ENCODE measurements around the gene PHC1.
"Not testable (repeated sequence)": the region's sequence is repeated elsewhere in the genome, so short reads cannot be mapped to it uniquely, and the experiment has no call there.

Gene PHC1

DNA sequence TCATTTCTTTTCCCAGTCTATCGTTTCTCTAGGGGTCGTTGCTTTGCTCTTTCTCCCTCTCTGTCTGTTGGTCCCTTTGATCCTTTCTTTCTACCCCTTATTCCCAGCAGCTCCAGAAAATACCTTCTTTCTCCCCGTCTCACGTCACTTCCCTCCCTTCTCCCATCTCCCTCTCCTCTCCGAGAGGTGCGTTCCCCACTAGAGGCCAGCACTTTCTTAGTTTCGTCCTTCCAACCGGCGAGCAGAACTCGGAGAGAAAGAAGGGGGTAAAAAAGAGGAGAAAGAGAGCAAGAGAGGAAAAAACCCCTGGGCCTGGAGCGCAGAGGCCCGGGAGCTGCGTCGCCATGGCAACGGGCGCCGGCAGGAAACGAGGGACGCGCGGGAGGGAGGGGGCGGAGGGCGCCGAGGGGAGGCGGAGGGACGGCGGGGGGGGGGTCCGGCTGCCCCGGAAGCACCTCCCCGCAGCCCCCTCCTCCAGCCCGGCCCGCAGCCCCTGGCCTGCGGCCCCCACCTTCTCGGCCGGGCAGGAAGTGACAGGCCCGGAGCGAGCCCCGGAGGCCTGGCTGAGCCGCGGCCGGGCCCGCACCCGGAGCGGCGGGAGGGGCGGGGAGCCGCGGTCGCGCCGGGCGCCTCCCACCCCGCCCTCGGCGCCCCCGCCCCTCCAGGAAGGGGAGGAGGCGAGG, at the start of gene PHC1:
Gene PHC1, plus strand, starts transcription at position 477 of the 683 bp plus-strand sequence. CDS start 3,169 bp downstream, outside the sequence.
- not testable (repeated sequence) for H3K27me3 Mint-ChIP-seq; H3K36me3 Mint-ChIP-seq (ENCODE audit: low read depth); H3K9me3 Mint-ChIP-seq
- H3K4me3 Mint-ChIP-seq: peak within 1 kb of the TSS; percentile 84
- peak within 1 kb of the TSS; percentile 90 for H3K27ac Mint-ChIP-seq
- peak; percentile 83 for DNase-seq
- H3K4me1 Mint-ChIP-seq (ENCODE audit: low read depth): peaks cover 14% of the 10 kb centered on the region

DNA sequence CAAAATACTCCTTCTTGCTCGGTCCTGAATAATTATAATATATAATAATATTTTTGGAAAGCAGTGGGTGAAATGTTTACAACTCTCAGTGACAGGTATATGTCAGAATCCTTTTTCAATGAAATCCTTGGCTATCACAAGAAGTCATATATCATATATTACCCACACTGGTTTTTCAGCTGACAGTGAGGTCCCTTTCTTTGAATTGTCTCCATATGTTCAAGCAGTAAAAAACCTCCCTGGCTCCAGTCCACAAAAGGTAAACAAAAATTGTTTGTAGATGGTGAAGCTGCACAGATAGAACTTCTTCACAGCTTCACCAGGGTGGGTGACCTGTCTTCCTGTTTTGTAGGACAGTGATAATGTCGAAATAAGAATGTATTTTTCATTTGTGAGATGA, 47.9 kb upstream of the PHC1 start:
- Mint-ChIP-seq H3K4me1 (ENCODE audit: low read depth) (no peaks in the 10 kb centered on the region), H3K27me3 (no peaks in the 10 kb centered on the region), H3K9me3 (no peaks in the 10 kb centered on the region), H3K27ac (no peak overlapping the region), H3K4me3 (no peak overlapping the region), H3K36me3 (ENCODE audit: low read depth) (no peaks in the 10 kb centered on the region)
- no peak for DNase-seq

DNA sequence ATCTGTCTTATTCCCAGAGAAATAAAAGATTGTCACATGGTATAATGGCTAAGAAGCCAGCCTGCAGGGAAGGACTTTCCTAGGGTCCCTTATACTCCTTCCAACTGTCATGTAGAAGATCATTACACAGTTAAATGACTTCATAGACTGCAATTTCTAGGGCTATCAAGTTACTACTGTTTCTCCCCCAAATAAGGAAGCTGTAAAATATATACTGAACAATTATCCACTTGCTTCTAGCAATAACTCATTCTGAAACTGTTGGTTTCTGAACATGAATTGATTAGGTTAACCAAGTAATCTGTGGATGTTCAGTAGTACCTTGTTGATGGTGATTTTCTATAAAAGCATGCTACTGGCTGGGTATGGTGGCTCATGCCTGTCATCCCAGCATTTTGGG, 47.3 kb upstream of the PHC1 start:
- Mint-ChIP-seq H3K9me3 (no peaks in the 10 kb centered on the region), H3K36me3 (ENCODE audit: low read depth) (no peaks in the 10 kb centered on the region), H3K27ac (no peak overlapping the region), H3K4me3 (no peak overlapping the region), H3K27me3 (no peaks in the 10 kb centered on the region), H3K4me1 (ENCODE audit: low read depth) (no peaks in the 10 kb centered on the region)
- no peak for DNase-seq

DNA sequence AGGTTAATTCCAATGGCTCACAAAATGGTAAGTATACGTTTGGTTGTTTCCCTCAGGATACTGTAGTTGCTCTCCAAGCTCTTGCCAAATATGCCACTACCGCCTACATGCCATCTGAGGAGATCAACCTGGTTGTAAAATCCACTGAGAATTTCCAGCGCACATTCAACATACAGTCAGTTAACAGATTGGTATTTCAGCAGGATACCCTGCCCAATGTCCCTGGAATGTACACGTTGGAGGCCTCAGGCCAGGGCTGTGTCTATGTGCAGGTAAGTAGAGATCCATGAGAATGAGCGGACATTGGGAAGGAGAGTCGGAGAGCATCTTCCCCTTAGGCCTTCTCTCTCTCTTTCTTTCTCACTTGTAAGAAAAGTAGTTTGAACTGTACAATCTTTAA, 46.5 kb upstream of the PHC1 start:
- H3K36me3 Mint-ChIP-seq (ENCODE audit: low read depth): no peaks in the 10 kb centered on the region
- no peak overlapping the region for H3K4me3 Mint-ChIP-seq
- H3K9me3 Mint-ChIP-seq: no peaks in the 10 kb centered on the region
- no peaks in the 10 kb centered on the region for H3K27me3 Mint-ChIP-seq
- H3K27ac Mint-ChIP-seq: no peak overlapping the region
- no peaks in the 10 kb centered on the region for H3K4me1 Mint-ChIP-seq (ENCODE audit: low read depth)
- no peak for DNase-seq

DNA sequence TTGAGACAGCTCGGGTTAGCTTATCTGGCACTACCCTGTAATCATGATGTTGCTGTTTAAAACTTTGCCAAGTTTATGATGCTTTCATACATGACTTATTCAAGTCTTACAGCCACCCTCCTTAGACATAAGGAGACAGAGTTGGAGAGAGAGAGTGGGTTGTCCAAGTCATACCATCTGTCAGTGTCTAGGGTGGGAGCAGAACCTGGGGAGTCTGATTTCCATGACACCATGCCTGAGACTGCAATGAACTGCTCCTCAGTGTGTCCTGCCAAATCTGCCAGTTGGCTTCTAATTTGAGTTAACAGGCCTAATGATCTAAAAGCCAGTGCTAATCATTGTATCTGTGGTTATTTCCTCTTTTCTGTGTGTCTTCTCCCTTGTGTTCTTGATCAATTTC, 43.7 kb upstream of the PHC1 start:
- no peak for DNase-seq
- Mint-ChIP-seq H3K4me3 (no peak overlapping the region), H3K36me3 (ENCODE audit: low read depth) (no peaks in the 10 kb centered on the region), H3K27me3 (no peaks in the 10 kb centered on the region), H3K27ac (no peak overlapping the region), H3K9me3 (no peaks in the 10 kb centered on the region), H3K4me1 (ENCODE audit: low read depth) (no peaks in the 10 kb centered on the region)

DNA sequence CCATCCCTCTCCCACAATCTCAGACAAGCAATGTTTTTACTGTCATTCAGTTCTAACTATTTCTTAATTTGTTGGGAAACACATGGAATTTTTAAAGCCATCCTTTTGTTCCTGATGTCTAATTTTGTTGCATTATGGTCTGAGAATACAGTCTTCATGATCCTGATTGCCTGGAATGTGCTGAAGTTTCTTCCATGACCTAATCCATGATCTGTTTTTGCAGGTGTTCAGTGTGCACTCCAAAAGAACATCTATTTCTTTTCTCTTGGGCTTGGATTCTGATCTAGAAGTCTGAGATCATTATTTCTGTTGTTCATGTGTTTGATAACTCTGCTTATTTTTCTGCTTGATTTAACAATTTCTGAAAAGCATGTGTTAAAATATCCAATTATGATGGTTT, 43.2 kb upstream of the PHC1 start:
- H3K36me3 Mint-ChIP-seq (ENCODE audit: low read depth): no peaks in the 10 kb centered on the region
- no peak overlapping the region for H3K27ac Mint-ChIP-seq
- no peaks in the 10 kb centered on the region for H3K27me3 Mint-ChIP-seq
- no peak for DNase-seq
- H3K4me1 Mint-ChIP-seq (ENCODE audit: low read depth): no peaks in the 10 kb centered on the region
- no peak overlapping the region for H3K4me3 Mint-ChIP-seq
- H3K9me3 Mint-ChIP-seq: no peaks in the 10 kb centered on the region

DNA sequence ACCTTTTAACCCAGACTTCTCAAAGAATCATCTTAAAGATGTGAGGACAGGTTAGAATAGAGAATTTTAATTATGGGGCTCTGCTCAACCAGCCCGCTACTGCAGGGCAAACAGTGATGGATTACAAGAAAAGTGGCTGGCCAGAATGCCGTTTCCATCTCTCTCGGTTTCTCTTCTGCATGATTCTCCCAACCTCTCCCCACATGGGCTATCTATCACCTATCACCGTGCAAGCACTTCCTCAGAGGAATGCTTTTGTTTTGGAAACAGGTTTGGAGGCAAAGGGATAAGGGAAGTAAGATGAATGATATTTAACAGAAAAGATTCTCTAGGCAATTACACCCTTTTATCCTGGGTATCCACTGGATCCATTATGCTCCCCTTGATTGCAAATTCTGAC, 37.4 kb upstream of the PHC1 start:
- H3K9me3 Mint-ChIP-seq: no peaks in the 10 kb centered on the region
- no peak overlapping the region for H3K27ac Mint-ChIP-seq
- no peaks in the 10 kb centered on the region for H3K36me3 Mint-ChIP-seq (ENCODE audit: low read depth)
- H3K4me1 Mint-ChIP-seq (ENCODE audit: low read depth): peaks cover 6% of the 10 kb centered on the region
- H3K27me3 Mint-ChIP-seq: no peaks in the 10 kb centered on the region
- no peak overlapping the region for H3K4me3 Mint-ChIP-seq
- no peak for DNase-seq

DNA sequence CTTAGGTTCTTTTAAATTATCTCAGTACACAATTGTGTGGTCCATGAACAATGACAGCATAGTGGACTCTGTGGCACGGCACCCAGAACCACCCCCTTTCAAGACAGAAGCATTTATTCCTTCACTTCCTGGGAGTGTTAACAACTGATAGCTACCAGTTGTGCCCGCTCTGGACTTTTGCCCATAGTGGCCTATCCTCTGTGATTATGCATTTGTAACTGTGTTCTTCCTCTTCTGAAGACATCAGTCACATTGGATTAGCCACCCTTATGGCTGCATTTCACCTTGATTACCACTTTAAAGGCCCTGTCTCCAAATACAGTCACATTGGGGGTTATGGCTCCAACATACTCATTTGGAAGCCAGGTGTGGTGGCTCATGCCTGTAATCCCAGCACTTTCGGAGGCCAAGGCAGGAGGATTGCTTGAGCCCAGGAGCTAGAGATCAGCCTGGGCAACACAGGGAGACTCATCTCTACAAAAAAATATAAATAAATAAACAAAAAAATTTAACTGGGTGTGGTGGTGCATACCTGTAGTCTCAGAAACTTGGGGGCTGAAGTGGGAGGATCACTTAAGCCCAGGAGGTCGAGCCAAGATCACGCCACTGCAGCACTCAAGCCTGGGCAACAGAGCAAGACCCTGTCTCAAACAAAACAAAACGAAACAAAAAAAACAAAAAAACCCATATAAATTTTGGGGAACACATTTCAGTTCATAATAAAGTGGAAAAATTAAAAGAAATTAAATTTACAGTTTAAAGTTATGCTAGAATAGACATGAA, 27.6 kb upstream of the PHC1 start:
- DNase-seq: no peak
- no peaks in the 10 kb centered on the region for H3K36me3 Mint-ChIP-seq (ENCODE audit: low read depth)
- H3K4me3 Mint-ChIP-seq: no peak overlapping the region
- peaks cover 5% of the 10 kb centered on the region for H3K4me1 Mint-ChIP-seq (ENCODE audit: low read depth)
- no peak overlapping the region for H3K27ac Mint-ChIP-seq
- no peaks in the 10 kb centered on the region for H3K9me3 Mint-ChIP-seq
- H3K27me3 Mint-ChIP-seq: no peaks in the 10 kb centered on the region

DNA sequence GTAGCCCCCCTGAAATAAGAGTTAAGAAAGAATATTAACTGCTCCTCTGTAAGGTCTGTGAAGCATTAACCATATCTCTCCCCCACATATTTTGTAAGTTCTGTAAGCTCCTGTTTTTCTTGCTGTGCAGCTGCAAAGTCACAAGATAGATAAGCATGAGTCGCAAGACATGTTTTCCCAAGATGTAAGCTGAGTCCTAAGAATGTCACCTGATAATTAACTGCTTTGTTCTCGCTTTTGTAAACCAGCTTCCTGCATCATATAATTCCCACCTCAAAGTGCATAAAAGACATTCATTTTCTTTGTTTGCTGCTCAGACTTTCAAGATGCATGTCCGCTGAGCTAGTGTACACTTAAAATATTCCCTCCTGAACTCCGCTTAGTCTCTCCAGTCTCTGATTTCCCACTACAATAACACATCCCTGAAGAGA, 27.0 kb upstream of the PHC1 start:
- Mint-ChIP-seq H3K9me3 (no peaks in the 10 kb centered on the region), H3K27ac (no peak overlapping the region), H3K27me3 (no peaks in the 10 kb centered on the region), H3K4me1 (ENCODE audit: low read depth) (peaks cover 5% of the 10 kb centered on the region), H3K36me3 (ENCODE audit: low read depth) (no peaks in the 10 kb centered on the region), H3K4me3 (no peak overlapping the region)
- DNase-seq: no peak

DNA sequence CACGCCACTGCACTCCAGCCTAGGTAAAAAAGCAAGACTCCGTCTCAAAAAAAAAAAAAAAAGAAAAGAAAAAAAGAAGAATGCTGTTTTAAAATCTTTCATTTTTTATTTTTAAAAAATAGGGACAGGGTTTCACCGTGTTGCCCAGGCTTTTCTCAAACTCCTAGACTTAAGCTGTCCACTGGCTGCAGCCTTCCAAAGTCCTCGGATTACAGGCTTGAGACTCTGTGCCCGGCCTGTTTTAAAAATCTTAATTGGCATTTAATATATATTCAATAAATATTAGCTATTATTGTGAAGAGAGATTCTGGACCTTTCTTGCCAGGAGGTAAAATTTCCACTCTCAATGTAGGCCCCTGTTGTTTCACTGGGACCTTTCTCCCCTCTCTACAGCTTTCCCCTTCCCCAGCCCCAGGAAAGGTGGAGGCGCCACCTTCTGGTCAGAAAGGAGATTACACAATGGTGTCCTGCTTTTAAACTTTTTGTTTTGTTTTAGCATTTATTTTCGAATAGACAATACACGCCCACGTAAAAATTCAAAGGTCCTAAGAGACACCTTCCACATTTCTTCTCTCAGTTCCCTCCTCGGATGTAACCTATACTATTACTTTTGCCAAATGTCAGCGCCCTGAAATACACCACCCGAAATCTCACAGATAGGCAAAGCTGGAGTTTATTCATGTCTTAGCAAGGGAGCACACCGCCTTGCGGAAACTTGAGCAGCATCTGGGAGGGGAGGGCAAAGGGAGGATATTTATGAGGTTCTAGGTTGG, 23.8 kb upstream of the PHC1 start:
- H3K4me1 Mint-ChIP-seq (ENCODE audit: low read depth): peaks cover 7% of the 10 kb centered on the region
- H3K4me3 Mint-ChIP-seq: peak overlapping the region; percentile 81
- no peaks in the 10 kb centered on the region for H3K9me3 Mint-ChIP-seq
- peak; percentile 61 for DNase-seq
- no peaks in the 10 kb centered on the region for H3K27me3 Mint-ChIP-seq
- no peaks in the 10 kb centered on the region for H3K36me3 Mint-ChIP-seq (ENCODE audit: low read depth)
- no peak overlapping the region for H3K27ac Mint-ChIP-seq

DNA sequence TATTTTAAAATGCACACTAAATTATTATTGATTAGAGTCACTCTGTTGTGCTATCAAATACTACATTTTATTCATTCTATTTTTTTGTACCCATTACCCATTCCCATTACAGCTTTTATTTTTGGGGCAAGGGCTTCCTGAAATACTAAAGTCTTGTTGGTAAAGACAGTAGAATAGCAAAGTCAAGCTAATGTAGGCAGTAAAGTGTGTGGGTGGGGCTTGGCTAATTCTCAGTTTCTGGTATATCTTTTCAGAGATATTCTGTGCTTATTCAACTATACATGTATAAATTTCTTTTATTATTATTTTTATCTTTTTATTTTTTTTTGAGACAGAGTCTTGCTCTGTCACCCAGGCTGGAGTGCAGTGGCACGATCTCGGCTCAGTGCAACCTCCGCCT, 22.3 kb upstream of the PHC1 start:
- Mint-ChIP-seq H3K27ac (no peak overlapping the region), H3K9me3 (no peaks in the 10 kb centered on the region), H3K36me3 (ENCODE audit: low read depth) (no peaks in the 10 kb centered on the region), H3K4me3 (no peak overlapping the region), H3K27me3 (no peaks in the 10 kb centered on the region), H3K4me1 (ENCODE audit: low read depth) (peaks cover 7% of the 10 kb centered on the region)
- no peak for DNase-seq

DNA sequence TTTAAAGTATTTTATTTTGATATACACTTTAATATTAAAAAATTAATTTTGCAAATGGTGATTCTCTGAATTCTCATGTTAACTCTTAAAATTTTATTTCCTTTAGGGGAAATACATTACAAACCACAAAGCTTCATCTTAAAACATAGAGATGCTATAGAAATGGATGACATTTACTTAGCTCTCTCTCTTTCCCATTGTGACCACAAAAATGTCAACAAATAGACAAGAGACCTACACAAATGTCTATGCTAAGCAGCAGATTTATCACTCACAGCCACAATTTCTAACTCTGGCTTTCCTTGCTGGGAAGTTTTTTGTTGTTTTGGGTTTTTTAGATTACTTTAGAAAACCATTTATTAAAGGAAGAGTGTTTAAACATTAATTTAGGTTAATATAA, 19.9 kb upstream of the PHC1 start:
- Mint-ChIP-seq H3K27me3 (no peaks in the 10 kb centered on the region), H3K9me3 (no peaks in the 10 kb centered on the region), H3K36me3 (ENCODE audit: low read depth) (no peaks in the 10 kb centered on the region), H3K4me3 (no peak overlapping the region), H3K4me1 (ENCODE audit: low read depth) (peaks cover 7% of the 10 kb centered on the region), H3K27ac (no peak overlapping the region)
- no peak for DNase-seq

DNA sequence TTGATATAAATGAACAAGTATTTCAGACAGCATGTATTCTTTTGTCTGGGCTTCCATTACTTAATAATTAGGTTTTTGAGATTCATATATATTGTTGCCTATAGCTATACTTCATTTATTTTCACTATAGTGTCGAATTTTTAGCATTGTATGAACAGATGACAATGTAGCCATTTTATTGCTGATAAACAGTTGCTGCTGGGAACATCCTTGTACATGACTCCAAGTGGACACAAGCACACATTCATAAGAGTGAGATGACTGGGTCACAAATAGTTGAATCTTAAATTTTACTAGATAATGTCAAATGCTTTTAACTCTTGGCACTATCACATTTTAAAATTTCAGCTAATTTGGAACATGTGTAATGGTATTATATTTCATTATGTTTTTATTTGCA, 19.3 kb upstream of the PHC1 start:
- Mint-ChIP-seq H3K36me3 (ENCODE audit: low read depth) (no peaks in the 10 kb centered on the region), H3K4me1 (ENCODE audit: low read depth) (peaks cover 7% of the 10 kb centered on the region), H3K9me3 (no peaks in the 10 kb centered on the region), H3K27me3 (no peaks in the 10 kb centered on the region), H3K4me3 (no peak overlapping the region), H3K27ac (no peak overlapping the region)
- no peak for DNase-seq

DNA sequence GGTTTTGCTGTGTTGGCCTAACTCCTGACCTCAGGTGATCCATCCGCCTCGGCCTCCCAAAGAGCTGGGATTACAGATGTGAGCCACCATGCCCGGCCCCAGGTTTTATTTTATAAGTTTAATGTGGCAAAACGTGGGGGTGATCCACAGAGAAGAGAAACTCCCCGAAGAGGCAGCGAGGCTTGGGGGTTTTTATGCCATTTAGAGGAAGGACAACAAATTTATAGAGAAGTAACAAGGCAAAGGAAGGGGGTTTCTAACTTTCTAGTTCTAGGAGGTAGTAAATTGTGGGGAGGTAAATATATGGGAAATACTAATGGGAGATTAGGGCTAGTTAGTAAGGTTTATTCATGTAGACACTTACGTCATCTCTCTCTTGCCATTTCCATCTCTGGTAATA, 17.2 kb upstream of the PHC1 start:
- no peak for DNase-seq
- Mint-ChIP-seq H3K27me3 (no peaks in the 10 kb centered on the region), H3K27ac (no peak overlapping the region), H3K4me1 (ENCODE audit: low read depth) (peaks cover 3% of the 10 kb centered on the region), H3K9me3 (no peaks in the 10 kb centered on the region), H3K4me3 (no peak overlapping the region), H3K36me3 (ENCODE audit: low read depth) (no peaks in the 10 kb centered on the region)

DNA sequence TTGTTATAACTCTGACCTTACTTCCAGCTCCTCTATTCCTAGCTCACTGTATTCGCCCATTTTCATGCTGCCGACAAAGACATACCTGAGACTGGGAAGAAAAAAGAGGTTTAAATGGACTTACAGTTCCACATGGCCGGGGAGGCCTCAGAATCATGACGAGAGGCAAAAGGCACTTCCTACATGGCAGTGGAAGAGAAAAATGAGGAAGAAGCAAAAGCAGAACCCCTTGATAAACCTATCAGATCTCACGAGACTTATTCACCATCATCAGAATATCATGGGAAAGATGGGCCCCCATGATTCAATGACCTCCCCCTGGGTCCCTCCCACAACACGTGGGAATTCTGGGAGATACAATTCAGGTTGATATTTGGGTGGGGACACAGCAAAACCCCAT, 14.5 kb upstream of the PHC1 start:
- Mint-ChIP-seq H3K27me3 (no peaks in the 10 kb centered on the region), H3K4me3 (no peak overlapping the region), H3K9me3 (no peaks in the 10 kb centered on the region), H3K36me3 (ENCODE audit: low read depth) (no peaks in the 10 kb centered on the region), H3K4me1 (ENCODE audit: low read depth) (no peaks in the 10 kb centered on the region), H3K27ac (no peak overlapping the region)
- DNase-seq: no peak

All from activated T-cell treated with anti-CD3 and anti-CD28 coated beads, Interleukin-2, amount 50 U/mL, for 24 hours (primary cell).